GM19438 (cell line): ENCODE results near the gene UGT1A9.

ENCODE experiments used
- ATAC-seq: cut with Tn5 transposase; IDR thresholded peaks from one replicate; pipeline ENCODE4 v1.9.1; 2021; ENCODE audit warnings: low read depth; ENCODE audit not compliant: unreplicated experiment

UGT1A9 gene

DNA sequence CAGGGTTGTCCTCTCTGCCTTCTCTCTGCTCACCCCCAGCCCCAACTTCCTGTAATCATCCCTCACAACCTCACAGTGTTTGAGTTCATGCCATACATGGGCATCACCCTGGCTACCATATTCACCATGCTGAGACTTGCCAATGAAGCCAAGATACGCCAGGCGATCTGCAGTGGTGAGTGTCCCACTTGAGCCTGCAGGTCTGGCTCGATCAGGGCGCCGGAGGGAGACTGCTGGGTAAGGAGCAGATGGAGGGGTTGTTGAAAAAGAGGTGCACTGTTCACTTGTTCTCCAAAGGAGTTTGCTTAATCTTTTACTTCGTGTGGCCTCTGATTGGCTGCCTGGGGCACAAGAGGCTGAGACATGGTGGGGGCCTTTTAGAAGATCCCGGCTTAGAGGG lies 121.0 kb downstream of the UGT1A9 start:
- ATAC-seq = no peak

DNA sequence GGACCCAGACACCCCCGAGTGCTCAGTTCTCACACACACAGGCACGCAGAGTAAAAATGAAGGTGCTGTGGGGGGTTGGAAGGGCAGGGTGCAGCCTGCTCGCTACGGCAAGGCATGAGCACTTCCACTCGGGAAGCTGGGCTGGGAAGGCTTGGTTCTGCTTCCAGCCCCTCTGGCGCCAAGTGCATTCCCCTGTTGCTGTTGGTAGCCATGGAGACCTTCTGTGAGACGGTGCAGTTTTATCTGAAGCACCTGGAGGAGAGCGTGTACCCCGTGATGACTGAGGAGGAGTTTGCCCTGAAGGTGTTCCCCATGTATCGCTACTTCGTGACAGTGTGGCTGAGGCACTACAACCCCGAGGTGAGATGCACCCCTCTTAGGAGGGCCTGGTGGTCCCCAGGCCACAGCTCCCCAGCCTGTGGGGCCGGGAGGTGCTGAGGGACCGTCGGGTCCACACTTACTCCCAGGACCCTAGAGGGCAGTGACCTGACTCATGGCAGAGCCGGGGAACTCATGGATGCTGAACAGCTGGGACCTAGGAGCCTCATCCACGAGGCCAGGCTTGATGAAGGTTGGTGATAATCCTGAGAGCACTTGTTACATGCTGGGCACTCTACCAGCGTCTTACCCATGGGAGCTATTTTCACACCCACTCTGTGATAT lies 121.9 kb downstream of the UGT1A9 start:
- ATAC-seq = no peak

DNA sequence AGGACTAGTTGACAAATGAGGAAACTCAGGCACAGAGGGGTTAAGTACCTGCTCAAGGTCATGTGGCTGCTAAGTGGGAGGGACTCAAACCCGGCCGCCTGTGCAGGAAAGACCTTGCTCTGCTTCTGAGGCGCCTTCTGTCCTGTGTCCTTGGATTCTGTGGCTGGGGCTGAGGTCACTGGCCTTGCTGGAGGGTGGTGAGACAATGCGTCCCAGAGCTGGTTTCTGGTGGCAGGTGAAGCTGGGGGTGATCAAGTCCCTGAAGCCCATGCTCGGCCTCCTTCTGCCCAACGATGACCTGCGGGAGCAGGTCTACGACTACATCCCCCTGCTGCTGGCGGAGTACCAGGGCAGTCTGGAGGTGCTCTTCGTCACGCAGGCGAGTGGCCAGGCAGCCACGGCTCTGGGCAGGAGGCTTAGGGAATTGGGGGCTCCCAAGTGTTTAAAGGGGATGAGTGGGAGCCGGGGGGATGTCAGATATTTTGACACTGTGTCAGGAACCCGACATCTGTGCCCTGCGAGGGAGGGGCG lies 122.5 kb downstream of the UGT1A9 start:
- ATAC-seq = no peak

DNA sequence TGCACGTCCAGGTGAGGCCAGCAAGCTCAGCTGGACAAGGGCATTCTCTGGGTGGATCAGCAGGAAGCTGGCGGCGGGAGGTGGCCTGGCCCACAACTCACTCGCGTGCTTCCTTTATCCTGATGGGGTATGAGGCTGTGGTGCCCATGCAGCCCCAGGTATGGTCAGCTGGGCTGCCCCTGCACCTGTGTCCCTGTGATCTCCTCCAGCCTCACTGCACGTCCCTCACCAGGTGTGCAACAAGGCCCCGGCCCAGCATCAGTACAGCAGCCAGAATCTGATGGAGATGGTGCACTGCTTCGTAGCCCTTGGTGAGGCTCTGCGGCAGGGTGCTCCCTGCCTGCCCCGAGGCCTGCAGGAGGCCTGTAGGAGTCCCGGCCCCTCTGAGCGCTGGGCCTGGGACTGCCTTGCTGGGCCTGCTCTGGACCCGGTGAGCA lies 124.1 kb downstream of the UGT1A9 start:
- ATAC-seq = no peak

DNA sequence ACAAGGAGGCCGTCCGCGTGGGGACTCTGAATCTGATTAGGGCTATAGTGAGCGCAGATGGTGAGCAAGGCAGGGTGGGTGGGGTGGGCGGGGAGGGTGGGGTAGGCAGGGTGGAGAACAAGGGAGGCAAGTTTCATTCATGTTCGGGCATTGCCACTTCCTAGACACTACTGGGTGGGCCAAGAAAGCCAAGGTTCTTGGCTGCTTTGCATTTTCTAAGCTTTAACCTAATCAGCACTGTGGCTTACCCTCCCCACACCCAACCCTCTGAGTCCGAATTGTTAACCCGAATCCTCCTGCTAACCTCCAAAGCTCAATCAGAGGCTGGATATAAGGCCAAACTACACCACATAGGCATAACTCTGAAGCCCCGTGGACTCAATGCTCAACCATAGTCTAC lies 124.6 kb downstream of the UGT1A9 start:
- ATAC-seq = no peak

DNA sequence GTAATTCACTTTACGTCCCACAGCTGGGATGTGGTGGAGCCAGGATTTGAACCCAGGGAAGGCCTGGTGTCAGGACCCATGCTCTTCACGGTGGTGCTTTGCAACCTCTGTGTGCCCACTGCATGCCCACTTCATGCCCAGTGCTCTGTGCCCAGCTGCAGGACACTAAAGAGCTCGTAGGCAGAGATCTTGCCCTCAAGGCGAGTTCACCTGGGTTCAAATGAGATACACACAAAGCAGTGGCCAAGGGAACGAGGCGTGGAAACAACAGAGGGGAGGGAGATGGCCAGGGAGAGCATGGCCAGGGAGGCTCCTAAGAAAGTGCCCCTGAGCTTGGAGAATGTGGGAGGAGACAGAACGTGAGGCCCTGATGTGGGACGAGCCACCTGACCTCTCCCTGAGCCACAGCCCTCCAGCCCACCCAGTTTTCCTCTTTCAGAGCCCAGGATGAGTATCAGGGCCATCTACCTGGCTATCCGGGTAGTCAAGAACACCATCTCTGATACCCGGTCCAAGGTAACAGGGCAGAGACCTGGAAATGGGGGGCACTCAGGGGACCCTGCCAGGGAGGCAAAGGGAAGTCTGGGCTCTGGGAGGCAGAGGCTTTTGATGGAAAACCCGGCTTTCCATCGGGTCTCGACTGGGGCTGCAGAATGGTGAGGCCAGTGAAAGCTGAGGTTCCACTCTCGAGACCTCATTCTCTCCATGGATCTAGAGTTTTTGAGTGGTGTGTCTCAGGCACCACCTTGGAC lies 126.8 kb downstream of the UGT1A9 start:
- ATAC-seq = no peak

DNA sequence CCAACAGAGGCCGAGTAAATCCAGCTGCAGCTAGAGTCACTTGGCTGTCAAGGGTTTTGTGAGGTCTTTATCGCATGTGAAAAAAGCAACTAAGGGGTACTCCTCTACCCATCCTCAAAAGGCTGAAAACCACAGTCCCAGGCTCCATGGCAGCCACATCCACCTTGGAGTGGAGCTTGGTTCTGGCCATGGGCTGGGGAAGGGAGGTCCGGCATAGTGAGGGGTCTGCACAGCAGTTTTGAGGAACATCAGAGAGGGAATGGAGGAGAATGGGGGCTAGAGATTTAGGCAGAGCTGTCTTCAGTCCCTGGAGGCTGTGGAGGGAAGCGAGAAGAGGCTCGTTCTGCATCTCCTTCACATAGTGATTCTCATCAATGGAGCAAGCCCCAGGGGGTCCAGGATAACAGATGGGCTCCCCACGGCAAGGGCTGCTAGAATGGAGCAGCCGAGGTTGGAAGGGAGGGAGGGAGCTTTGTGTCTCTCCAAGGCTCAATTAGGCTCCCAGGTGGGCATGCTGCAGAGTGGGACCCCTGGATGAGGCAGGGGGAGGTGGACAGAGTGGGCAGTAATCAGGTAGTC lies 127.5 kb downstream of the UGT1A9 start:
- ATAC-seq = no peak

DNA sequence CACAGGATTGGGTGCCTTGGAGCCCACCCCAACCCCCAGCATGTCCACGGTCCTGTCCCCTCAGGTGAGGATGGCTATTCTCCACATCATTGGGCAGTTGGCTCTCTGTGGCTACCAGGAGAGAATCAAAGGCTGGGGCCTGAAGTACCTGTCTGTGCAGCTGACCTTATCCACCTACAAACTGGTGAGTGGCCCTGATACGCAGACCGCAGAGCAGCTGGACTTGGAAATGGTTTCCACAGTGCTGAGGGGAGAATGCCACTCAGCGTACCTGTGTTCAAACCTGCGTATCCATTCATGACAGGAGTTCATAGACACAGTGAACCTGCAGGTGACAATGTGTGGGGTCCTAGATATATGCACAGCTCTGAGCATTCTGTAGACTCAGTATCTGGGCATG lies 128.0 kb downstream of the UGT1A9 start:
- no peak for ATAC-seq

DNA sequence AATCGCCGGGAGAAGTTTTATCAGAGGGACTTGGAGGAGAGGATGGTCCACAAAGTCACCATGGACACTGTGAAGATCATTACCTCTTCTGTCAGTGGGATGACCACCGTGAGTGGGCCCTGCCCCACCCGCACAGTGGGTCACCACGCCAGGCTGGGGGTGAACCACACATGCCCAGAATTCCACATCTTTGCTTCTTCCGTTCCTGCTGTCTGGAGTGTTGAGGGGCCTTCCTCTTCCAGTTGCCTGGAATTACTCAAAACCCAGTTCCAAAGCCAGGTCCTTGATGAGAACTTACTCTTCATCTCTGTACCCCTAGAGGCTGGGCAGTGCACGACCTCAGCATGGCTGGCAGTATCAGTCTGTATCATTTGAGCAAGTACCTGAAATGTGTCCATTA lies 128.5 kb downstream of the UGT1A9 start:
- ATAC-seq = no peak

DNA sequence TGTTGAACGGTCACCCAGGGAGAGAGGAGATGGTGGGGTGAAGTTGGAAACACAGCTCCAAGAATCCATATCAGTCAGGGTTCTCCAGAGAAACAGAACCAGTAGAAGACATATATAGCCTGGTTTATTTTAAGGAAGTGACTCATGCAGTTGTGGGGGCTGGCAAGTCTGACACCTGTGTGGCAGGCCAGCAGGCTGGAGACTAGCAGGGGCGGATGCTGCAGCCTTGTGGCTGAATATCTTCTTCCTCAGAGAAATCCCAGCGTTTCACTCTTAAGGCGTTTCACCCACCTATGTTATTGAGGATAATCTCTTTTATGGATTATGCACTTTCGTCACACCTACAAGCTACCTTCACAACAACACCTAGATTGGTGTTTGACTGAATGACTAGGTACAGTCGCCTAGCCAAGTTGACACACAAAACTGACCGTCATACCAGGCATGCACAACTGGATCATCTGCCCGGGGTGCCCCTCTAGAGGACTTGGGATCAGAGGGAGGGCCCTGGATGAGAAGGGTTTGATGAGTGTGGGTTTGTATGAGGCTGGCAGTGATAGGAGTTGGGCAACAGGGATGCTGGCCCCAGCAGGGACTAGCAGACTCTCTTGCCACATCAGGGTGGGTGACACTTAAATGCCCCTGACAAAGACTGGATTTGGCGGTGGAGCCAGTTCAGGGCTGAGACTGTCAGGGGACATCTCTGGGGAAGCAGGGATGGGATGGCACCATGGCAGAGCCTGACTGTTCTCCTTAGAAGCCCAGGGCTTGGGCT lies 129.8 kb downstream of the UGT1A9 start:
- ATAC-seq = no peak

GRCh38 chr2:233802132-233802815 lies 130.6 kb downstream of the UGT1A9 start:
- no peak for ATAC-seq

DNA sequence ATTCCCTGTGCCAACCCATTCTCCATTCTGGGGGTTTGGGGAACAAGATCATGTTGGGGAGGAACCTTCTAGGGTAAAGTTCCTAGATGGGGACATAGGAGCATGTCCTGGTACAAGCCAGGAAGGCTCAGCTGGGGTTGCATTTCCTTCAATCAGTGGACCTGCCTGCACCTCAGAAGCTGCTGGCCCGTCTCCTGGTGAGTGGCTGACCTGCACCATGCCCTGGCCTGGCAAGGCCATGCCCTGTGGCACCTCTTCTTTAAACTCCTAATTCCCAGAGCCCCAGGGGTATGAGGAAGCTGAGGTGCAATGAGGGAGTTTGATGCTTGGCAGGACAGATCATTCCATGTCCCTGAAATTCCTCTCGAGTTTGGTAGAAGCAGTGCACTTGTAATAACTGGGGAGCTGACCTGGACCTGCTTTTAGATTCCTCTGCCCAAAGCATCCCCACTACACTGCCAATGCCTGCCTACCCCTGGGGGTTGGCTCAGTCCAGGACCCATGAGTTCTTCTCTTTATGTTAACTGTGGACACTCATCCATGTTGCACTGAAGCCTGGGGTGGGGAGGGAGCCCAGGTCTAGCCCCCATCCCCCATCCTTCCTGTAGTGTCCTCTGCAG lies 131.7 kb downstream of the UGT1A9 start:
- no peak for ATAC-seq

- ATAC-seq = no peak
These were observed 132.3 kb downstream of the UGT1A9 start for GRCh38 chr2:233803994-233804393.

- no peak for ATAC-seq
These were observed 135.6 kb downstream of the UGT1A9 start for GRCh38 chr2:233807215-233807865.

DNA sequence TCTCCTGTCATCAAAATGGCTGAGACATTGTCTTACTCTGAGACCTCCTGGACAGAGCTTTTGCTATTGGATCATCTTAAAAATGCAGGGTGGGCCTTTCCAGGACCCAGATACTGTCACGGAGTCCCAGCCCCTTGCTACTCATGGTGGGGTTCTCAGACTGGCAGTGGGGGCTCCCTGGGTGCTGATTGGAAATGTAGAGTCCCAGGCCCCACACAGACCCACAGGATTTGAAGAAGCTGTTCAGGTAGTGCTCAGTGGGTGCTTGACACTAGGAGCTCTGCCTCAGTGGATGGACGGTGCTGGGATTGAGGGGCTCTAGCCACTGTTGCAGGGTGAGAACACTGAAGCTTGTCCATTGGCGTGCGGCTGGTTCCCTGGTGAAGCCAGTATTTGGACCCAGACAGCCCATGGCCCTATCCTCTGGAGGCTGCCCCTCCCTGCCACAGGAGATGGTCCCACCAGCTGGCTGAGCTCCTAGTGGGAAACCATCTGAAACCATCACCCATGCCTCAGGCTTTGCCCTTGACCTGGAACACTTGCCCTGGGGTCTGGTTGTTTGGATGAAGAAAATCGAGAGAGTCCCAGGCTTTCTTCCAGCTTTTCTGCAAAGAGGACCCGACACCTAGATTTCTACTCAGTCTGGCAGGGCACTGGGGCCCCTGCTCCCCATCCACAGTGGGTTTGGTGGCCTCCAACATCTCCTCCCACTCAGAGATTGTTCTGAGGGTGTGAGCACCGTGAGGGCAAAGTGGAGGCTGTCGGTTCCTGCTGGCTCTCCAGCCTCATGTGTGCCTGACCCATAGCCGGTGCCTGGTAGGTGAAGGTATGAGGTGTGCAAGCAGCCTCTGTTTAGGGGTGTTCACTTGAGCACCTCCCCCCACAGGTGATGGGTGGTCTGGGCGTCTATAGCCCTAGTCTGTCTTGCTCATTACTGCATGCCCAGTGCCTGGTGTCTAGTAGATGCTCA lies 136.6 kb downstream of the UGT1A9 start:
- no peak for ATAC-seq

- no peak for ATAC-seq
These were observed 138.7 kb downstream of the UGT1A9 start for GRCh38 chr2:233810385-233810784.

DNA sequence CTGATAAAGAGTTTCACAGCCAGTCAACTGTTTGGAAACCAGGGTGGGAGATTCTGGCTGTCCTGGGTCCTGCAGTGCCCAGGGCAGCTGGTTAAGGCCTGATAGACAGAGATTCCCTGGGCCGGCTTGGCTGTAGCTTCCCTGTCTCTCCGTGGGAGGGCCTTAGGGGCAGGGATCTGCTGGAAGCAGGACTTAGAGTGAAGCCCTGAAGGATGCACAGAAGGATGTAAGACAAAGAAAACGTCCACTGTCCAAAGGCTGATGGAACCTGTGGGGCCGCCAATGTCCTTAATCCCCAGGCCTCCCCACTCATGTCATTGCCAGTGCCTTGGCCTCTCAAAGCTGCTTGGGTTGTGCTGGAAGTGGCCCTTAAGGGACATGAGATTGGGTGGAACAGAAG lies 139.4 kb downstream of the UGT1A9 start:
- no peak for ATAC-seq

DNA sequence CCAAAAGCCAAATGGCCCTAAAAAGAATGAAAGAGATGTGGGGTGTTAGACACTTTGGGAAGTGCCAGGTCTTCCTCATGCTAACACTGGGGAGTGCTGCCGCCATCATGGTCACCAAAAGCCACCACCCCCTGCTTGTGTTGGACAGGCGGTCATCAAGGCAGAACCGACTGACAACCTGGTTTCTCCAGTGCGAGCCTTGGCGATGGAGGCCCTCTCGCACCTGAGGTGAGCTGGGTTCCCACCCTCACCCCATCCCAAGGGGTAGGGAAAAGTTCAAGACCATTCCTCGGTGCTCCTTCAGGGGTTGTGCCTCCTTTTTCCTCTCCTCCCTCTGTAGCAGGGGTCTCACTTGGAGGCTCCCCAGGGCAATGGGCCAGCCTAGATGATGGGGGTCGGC lies 140.0 kb downstream of the UGT1A9 start:
- no peak for ATAC-seq
